HCT116 (cell line): ENCODE data around the gene STRN. TPM values are rescaled to one million over a fixed set of nuclear protein-coding genes. Genes with fewer than 3 reads are reported as not detected.

ENCODE experiments used
- ATAC-seq: fragments of 200-7000 bp; cut with Tn5 transposase; 2 replicates; pipeline ENCODE4 v1.9.1; 2020; ENCODE audit warnings: mild to moderate bottlenecking, moderate library complexity
- BruUV-seq: library from RNA; stranded (reverse); fragments of 400-500 nt; replicated peaks from 2 replicates; lab custom pipeline; 2021; lab: Mats Ljungman, UMichigan
- CTCF ChIA-PET: fragments of 300-600 bp; sonication (Branson Sonifier 250); formaldehyde crosslinking; loops from one replicate; lab custom pipeline; 2021; ENCODE audit warnings: antibody characterized with exemption; lab: Charles Lee
- POLR2A ChIA-PET: fragments of 300-600, 350-600 bp; sonication (Branson Sonifier 250); formaldehyde crosslinking; loops from one replicate; lab custom pipeline; 2021; ENCODE audit warnings: antibody characterized with exemption; lab: Charles Lee
- RAD21 ChIA-PET, 2 experiments: fragments of 300-600 bp; sonication (Branson Sonifier 250); formaldehyde crosslinking; loops; one replicate each; lab custom pipeline; 2023; ENCODE audit warnings: low total read pairs in 2 of 2; ENCODE audit not compliant: uncharacterized antibody in 2 of 2, unreplicated experiment in 2 of 2, low non-redundant PET in 1 of 2; lab: Charles Lee
- DNase-seq: peaks from one replicate; pipeline ENCODE4 v3.0.0-alpha.2; 2010; ENCODE audit warnings: low read depth, low spot score
- H2AFZ ChIP-seq: fragments of 200-600 bp; shearing (Covaris generic), sonication (generic); 2 replicates; pipeline ENCODE4 v1.6.1; 2017; ENCODE audit warnings: low read depth, mixed run types, mixed read lengths, antibody characterized with exemption, low read length; ENCODE audit not compliant: poor library complexity, severe bottlenecking
- H3K27ac ChIP-seq: 2 replicates; pipeline ENCODE4 v1.5.1; 2012; ENCODE audit warnings: low read depth, low read length
- H3K27me3 ChIP-seq: fragments of 200-600 bp; sonication (generic); 2 replicates; pipeline ENCODE4 v1.6.1; 2016; ENCODE audit warnings: mixed run types, low read length, mixed read lengths; ENCODE audit not compliant: insufficient read depth
- H3K36me3 ChIP-seq, 2 experiments: fragments of 200-500 bp in 1 of 2; fragments of 200-600 bp in 1 of 2; sonication (Bioruptor generic) in 1 of 2; sonication (generic) in 1 of 2; 2 replicates each; pipeline versions ENCODE4 v1.5.1 to v1.6.1; 2014 to 2016; ENCODE audit warnings: low read length in 2 of 2, inconsistent platforms in 1 of 2, mixed read lengths in 1 of 2, mixed run types in 1 of 2; ENCODE audit not compliant: insufficient read depth in 2 of 2, control insufficient read depth in 1 of 2
- H3K4me1 ChIP-seq, 2 experiments: fragments of 200-600 bp in 1 of 2; sonication (generic) in 1 of 2; 2 replicates each; pipeline versions ENCODE4 v1.5.1 to v1.6.1; 2012 to 2017; ENCODE audit warnings: low read length in 2 of 2, inconsistent platforms in 1 of 2, mild to moderate bottlenecking in 1 of 2, mixed read lengths in 1 of 2, mixed run types in 1 of 2, moderate library complexity in 1 of 2; ENCODE audit not compliant: insufficient read depth in 2 of 2, control insufficient read depth in 1 of 2
- H3K4me2 ChIP-seq: fragments of 200-600 bp; sonication (generic); 2 replicates; pipeline ENCODE4 v1.6.1; 2017; ENCODE audit warnings: mixed run types, low read length, mixed read lengths
- H3K4me3 ChIP-seq, 2 experiments: fragments of 200-600 bp in 1 of 2; sonication (generic) in 1 of 2; replicated peaks in 1 of 2; 2 replicates each; pipeline ENCODE4 v1.5.1; 2011 to 2016; ENCODE audit warnings: low read length in 2 of 2, control low read depth in 1 of 2, low read depth in 1 of 2, mild to moderate bottlenecking in 1 of 2, mixed read lengths in 1 of 2, mixed run types in 1 of 2
- H3K79me2 ChIP-seq: fragments of 200-600 bp; sonication (generic); 2 replicates; pipeline ENCODE4 v1.6.1; 2017; ENCODE audit warnings: mild to moderate bottlenecking, mixed run types, low read length, moderate library complexity, mixed read lengths; ENCODE audit not compliant: insufficient read depth
- H3K9ac ChIP-seq: fragments of 200-600 bp; sonication (generic); 2 replicates; pipeline ENCODE4 v1.6.1; 2016; ENCODE audit warnings: low read length, mixed read lengths
- H3K9me2 ChIP-seq: fragments of 200-600 bp; sonication (generic), shearing (Covaris generic); 2 replicates; pipeline ENCODE4 v1.6.1; 2017; ENCODE audit warnings: mixed run types, mild to moderate bottlenecking, moderate library complexity; ENCODE audit not compliant: insufficient read depth
- H3K9me3 ChIP-seq, 2 experiments: fragments of 200-500 bp in 1 of 2; fragments of 200-600 bp in 1 of 2; sonication (Bioruptor generic) in 1 of 2; sonication (generic) in 1 of 2; 2 replicates each; pipeline ENCODE4 v1.6.1; 2014 to 2017; ENCODE audit warnings: low read length in 2 of 2, mixed read lengths in 2 of 2, inconsistent platforms in 1 of 2, low read depth in 1 of 2, mild to moderate bottlenecking in 1 of 2, mixed run types in 1 of 2, moderate library complexity in 1 of 2; ENCODE audit not compliant: control insufficient read depth in 1 of 2, insufficient read depth in 1 of 2
- H4K20me1 ChIP-seq: fragments of 200-600 bp; sonication (generic), shearing (Covaris generic); 2 replicates; pipeline ENCODE4 v1.6.1; 2017; ENCODE audit warnings: mixed run types, mild to moderate bottlenecking, moderate library complexity; ENCODE audit not compliant: insufficient read depth
- CBX3 ChIP-seq: IDR thresholded peaks from 2 replicates; pipeline ENCODE4 v1.6.1; 2012; ENCODE audit warnings: low read depth
- CEBPB ChIP-seq: IDR thresholded peaks from 2 replicates; pipeline ENCODE4 v1.6.1; 2012; ENCODE audit warnings: low read depth
- ELF1 ChIP-seq: IDR thresholded peaks from 2 replicates; pipeline ENCODE4 v1.6.1; 2012; ENCODE audit warnings: low read depth, borderline replicate concordance
- EZH2 ChIP-seq: fragments of 200-600 bp; sonication (generic); IDR thresholded peaks from 2 replicates; pipeline ENCODE4 v1.6.1; 2017; ENCODE audit warnings: antibody characterized with exemption, mixed run types
- FOSL1 ChIP-seq: IDR thresholded peaks from 2 replicates; pipeline ENCODE4 v1.6.1; 2012; ENCODE audit warnings: low read depth
- JUND ChIP-seq: IDR thresholded peaks from 2 replicates; pipeline ENCODE4 v1.6.1; 2012
- POLR2A ChIP-seq: IDR thresholded peaks from 2 replicates; pipeline ENCODE4 v1.7.0; 2011; ENCODE audit warnings: borderline replicate concordance; ENCODE audit not compliant: insufficient read depth, insufficient read length; ENCODE audit errors: extremely low read depth
- POLR2AphosphoS5 ChIP-seq: IDR thresholded peaks from 2 replicates; pipeline ENCODE4 v1.6.1; 2011; ENCODE audit warnings: mild to moderate bottlenecking, low read depth, low read length, moderate library complexity
- RAD21 ChIP-seq: IDR thresholded peaks from 2 replicates; pipeline ENCODE4 v1.6.1; 2012; ENCODE audit warnings: low read depth, mild to moderate bottlenecking
- REST ChIP-seq: IDR thresholded peaks from 2 replicates; pipeline ENCODE4 v1.6.1; 2012; ENCODE audit warnings: low read depth
- SIN3A ChIP-seq: IDR thresholded peaks from 2 replicates; pipeline ENCODE4 v1.6.1; 2012; ENCODE audit warnings: low read depth
- SP1 ChIP-seq: IDR thresholded peaks from 2 replicates; pipeline ENCODE4 v1.6.1; 2012; ENCODE audit warnings: low read depth
- SRF ChIP-seq: IDR thresholded peaks from 2 replicates; pipeline ENCODE4 v1.6.1; 2012; ENCODE audit warnings: low read depth
- TCF7L2 ChIP-seq: IDR thresholded peaks from 2 replicates; pipeline ENCODE4 v1.7.0; 2011; ENCODE audit warnings: borderline replicate concordance, inconsistent platforms; ENCODE audit not compliant: insufficient read depth, insufficient read length; ENCODE audit errors: extremely low read depth
- YY1 ChIP-seq: IDR thresholded peaks from 2 replicates; pipeline ENCODE4 v1.6.1; 2011; ENCODE audit warnings: low read length, low read depth, moderate library complexity, mild to moderate bottlenecking; ENCODE audit not compliant: insufficient replicate concordance; ENCODE audit errors: extremely low read depth
- ZBTB33 ChIP-seq: IDR thresholded peaks from 2 replicates; pipeline ENCODE4 v1.6.1; 2011; ENCODE audit warnings: mild to moderate bottlenecking, low read length, moderate library complexity; ENCODE audit not compliant: insufficient replicate concordance; ENCODE audit errors: extremely low read depth
- intact Hi-C: fragments of 100-400 bp; cut with micrococcal nuclease; formaldehyde crosslinking; loops from 2 replicates; pipeline ENCODE4 v1.10.0; 2022
- total RNA-seq: library from RNA; stranded (reverse); gene quantifications from one replicate; pipeline ENCODE4 v1.2.1, GENCODE V29; 2021; ENCODE audit not compliant: unreplicated experiment
- TF ChIP-seq, protein P1 (sequence below): IDR thresholded peaks from 2 replicates; pipeline ENCODE4 v1.6.1; 2012
- TF ChIP-seq, protein P2 (sequence below): IDR thresholded peaks from 2 replicates; pipeline ENCODE4 v1.6.1; 2012

STRN gene
- total RNA-seq, 1 experiment from 2014 or later: 26.4 TPM

DNA sequence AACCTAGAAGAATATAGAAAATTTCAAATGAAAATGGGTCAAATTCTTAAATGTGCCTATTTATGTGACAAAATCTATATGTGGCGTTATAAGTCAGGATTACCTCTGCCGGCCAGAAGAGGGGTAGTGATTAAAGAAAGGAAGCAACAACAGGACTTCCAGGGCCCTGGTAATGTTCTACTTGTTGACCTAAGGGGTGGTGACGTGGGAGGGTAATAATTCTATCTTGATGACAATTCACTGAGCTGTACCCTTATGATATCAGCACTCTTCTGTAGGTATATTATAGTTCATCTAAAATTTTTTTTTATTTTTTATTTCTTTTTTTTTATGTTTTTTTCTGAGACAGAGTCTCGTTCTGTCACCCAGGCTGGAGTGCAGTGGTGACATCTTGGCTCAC, 87.9 kb downstream of the STRN start (continued):
- TF ChIP-seq ELF1 (no peak), SIN3A (no peak), POLR2A (no peak)

GRCh38 chr2:36871068-36871707, 95.1 kb downstream of the STRN start:
- RAD21 ChIA-PET: no interaction called here
- BruUV-seq: no TSS peak
- no peak for ATAC-seq
- TF ChIP-seq SP1 (no peak), YY1 (no peak), FOSL1 (no peak), SRF (no peak), TCF7L2 (no peak), CBX3 (no peak), RAD21 (no peak), JUND (no peak), REST (no peak), CEBPB (no peak), EZH2 (no peak), ZBTB33 (no peak), ELF1 (no peak), POLR2AphosphoS5 (no peak), SIN3A (no peak)
- TF ChIP-seq, protein P1, sequence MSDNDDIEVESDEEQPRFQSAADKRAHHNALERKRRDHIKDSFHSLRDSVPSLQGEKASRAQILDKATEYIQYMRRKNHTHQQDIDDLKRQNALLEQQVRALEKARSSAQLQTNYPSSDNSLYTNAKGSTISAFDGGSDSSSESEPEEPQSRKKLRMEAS: no peak
- TF ChIP-seq, protein P2, sequence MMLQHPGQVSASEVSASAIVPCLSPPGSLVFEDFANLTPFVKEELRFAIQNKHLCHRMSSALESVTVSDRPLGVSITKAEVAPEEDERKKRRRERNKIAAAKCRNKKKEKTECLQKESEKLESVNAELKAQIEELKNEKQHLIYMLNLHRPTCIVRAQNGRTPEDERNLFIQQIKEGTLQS: no peak

More at GRCh38 chr2:36871068-36871707, 95.1 kb downstream of the STRN start:
- H3K4me2 ChIP-seq: no peak overlapping the region
- POLR2A ChIA-PET: no interaction called here
- intact Hi-C loops: no loop called here
- no peaks in the 10 kb centered on the region for H3K27me3 ChIP-seq
- no peaks in the 10 kb centered on the region for H4K20me1 ChIP-seq
- no peaks in the 10 kb centered on the region for H3K9me3 ChIP-seq
- no peaks in the 10 kb centered on the region; a peak in 2 of 4 replicates for H3K36me3 ChIP-seq
- no peak overlapping the region for H3K9ac ChIP-seq
- no peak for DNase-seq
- no peaks in the 10 kb centered on the region for H3K4me1 ChIP-seq
- no peak overlapping the region for H3K4me3 ChIP-seq
- CTCF ChIA-PET: interaction anchor here (1.0 kb wide), 1 partner anchor 86 kb away, joined by 3 read pairs; no protein-coding TSS in a partner anchor
- H2AFZ ChIP-seq: no peak overlapping the region
- no peak overlapping the region for H3K27ac ChIP-seq
- no peaks in the 10 kb centered on the region for H3K9me2 ChIP-seq
- H3K79me2 ChIP-seq: no peaks in the 10 kb centered on the region
